ENCODE data around the gene WDR77. TPM values are rescaled to one million over a fixed set of nuclear protein-coding genes. Genes with fewer than 3 reads are reported as not detected.

The WDR77 gene
- total RNA-seq, 4 donors from 2014 or later, result 20.5 to 33.5 (median 28.7) TPM

DNA sequence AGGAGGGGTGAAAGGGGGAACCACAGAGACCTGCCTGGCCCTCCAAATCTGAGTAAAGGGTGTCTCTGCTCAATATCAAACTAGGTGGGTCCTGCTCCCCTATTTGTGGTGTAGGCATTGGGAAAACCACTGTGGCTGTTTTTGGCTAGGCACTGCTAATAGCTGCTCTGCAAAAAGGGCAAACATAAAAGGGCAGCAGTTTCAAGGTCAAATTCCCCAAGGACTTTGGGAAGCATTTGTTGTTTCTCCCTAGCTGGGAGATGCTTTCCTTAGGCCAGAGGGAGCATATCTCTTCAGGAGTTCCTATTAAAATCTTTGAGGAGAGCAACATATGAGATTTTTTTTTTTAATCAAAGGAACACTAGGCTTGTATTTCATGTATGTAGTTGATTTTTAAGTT is 27.2 kb upstream of the WDR77 start:
- TF ChIP-seq CTCF (IDR thresholded peaks at IDR 0.05), result no peak
- TF ChIP-seq EP300 (IDR thresholded peaks at IDR 0.05), result no peak
- no peak for TF ChIP-seq POLR2A (IDR thresholded peaks at IDR 0.05)
- TF ChIP-seq POLR2AphosphoS5 (IDR thresholded peaks at IDR 0.05), result no peak
- H3K36me3 ChIP-seq, result peaks cover 0 to 55% of the 10 kb centered on the region in 2 donors
- no peaks in the 10 kb centered on the region for H3K27me3 ChIP-seq
- H3K27ac ChIP-seq, result peak overlapping the region in 2 of 4 donors; percentile 29 to 46
- H3K4me3 ChIP-seq, result peak overlapping the region in 1 of 2 donors; percentile 3
- ATAC-seq, result no peak
- H3K9me3 ChIP-seq, result no peaks in the 10 kb centered on the region
- H3K4me1 ChIP-seq, result peaks cover 0 to 3% (median 0%) of the 10 kb centered on the region in 3 donors

GRCh38 chr1:111475701-111476100 is 26.6 kb upstream of the WDR77 start:
- Histone ChIP-seq H3K27ac (peak overlapping the region in 2 of 4 donors; percentile 29 to 46), H3K9me3 (no peaks in the 10 kb centered on the region), H3K4me3 (peak overlapping the region in 1 of 2 donors; percentile 3), H3K4me1 (no peaks in the 10 kb centered on the region), H3K36me3 (peaks cover 0 to 60% of the 10 kb centered on the region in 2 donors), H3K27me3 (no peaks in the 10 kb centered on the region)
- ATAC-seq, result no peak
- 70 to 73% methylated on average over 3 to 5 of the region's 5 CpGs for whole genome bisulfite sequencing, 2 donors (ENCODE audit: low coverage in 1 of 2)
- no peak for TF ChIP-seq EP300 (IDR thresholded peaks at IDR 0.05)
- TF ChIP-seq POLR2AphosphoS5 (IDR thresholded peaks at IDR 0.05), result no peak
- TF ChIP-seq CTCF (IDR thresholded peaks at IDR 0.05), result no peak
- no peak for TF ChIP-seq POLR2A (IDR thresholded peaks at IDR 0.05)

- Histone ChIP-seq H3K27me3 (no peaks in the 10 kb centered on the region), H3K36me3 (peaks cover 0 to 71% of the 10 kb centered on the region in 2 donors), H3K9me3 (no peaks in the 10 kb centered on the region), H3K4me1 (no peaks in the 10 kb centered on the region), H3K4me3 (peak overlapping the region in 1 of 2 donors; percentile 26), H3K27ac (peak overlapping the region in 3 of 4 donors; percentile 37 to 53 (median 43))
- 57 to 89% methylated on average over 3 to 4 of the region's 4 CpGs for WGBS, 2 donors (ENCODE audit: low coverage in 1 of 2)
- TF ChIP-seq EP300 (IDR thresholded peaks at IDR 0.05) (no peak), POLR2AphosphoS5 (IDR thresholded peaks at IDR 0.05) (no peak), CTCF (IDR thresholded peaks at IDR 0.05) (no peak), POLR2A (IDR thresholded peaks at IDR 0.05) (no peak)
- no peak for ATAC-seq
These were observed 25.5 kb upstream of the WDR77 start for GRCh38 chr1:111474521-111474920.

DNA sequence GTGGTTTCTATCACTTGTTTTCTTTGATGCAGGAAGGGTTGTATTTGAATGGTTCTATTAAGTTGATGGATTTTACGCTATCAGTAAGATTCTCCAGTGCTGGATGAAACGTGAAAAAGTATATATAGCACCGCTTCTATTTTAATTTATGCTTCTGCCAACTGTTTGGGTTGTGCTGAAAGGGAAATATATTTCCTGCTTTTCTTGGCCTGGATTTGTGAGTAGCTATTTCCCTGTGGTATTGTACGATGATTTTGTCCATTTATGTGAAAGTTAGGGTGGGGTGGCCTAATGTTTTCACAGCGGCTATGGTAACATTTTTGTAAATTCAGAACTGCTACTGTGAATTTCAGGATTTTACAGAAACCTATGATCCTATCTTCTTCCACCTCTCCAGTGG is 25.1 kb upstream of the WDR77 start:
- no peaks in the 10 kb centered on the region for H3K27me3 ChIP-seq
- peak overlapping the region in 3 of 4 donors; percentile 37 to 53 (median 43) for H3K27ac ChIP-seq
- no peaks in the 10 kb centered on the region for H3K9me3 ChIP-seq
- no peak for ATAC-seq
- TF ChIP-seq CTCF (IDR thresholded peaks at IDR 0.05), result no peak
- TF ChIP-seq POLR2AphosphoS5 (IDR thresholded peaks at IDR 0.05), result no peak
- TF ChIP-seq POLR2A (IDR thresholded peaks at IDR 0.05), result no peak
- no peak for TF ChIP-seq EP300 (IDR thresholded peaks at IDR 0.05)
- peaks cover 0 to 76% of the 10 kb centered on the region in 2 donors for H3K36me3 ChIP-seq
- H3K4me1 ChIP-seq, result no peaks in the 10 kb centered on the region
- WGBS, 2 donors (ENCODE audit: low coverage in 1 of 2), result 48% methylated on average over 3 to 5 of the region's 5 CpGs
- H3K4me3 ChIP-seq, result peak overlapping the region in 1 of 2 donors; percentile 26

GRCh38 chr1:111471538-111471937 is 22.5 kb upstream of the WDR77 start:
- no peak for TF ChIP-seq EP300 (IDR thresholded peaks at IDR 0.05)
- H3K36me3 ChIP-seq, result peaks cover 0 to 83% of the 10 kb centered on the region in 2 donors
- no peak for ATAC-seq
- H3K4me3 ChIP-seq, result no peak overlapping the region
- 82 to 94% methylated on average over 3 of the region's 3 CpGs for WGBS, 2 donors (ENCODE audit: low coverage in 1 of 2)
- H3K4me1 ChIP-seq, result no peaks in the 10 kb centered on the region
- no peaks in the 10 kb centered on the region for H3K9me3 ChIP-seq
- no peaks in the 10 kb centered on the region for H3K27me3 ChIP-seq
- H3K27ac ChIP-seq, result peak overlapping the region in 1 of 4 donors; percentile 53

Measured in gastroesophageal sphincter (tissue), 4 donors.